GM23338 (cell line): ENCODE results near the gene GJA10. TPM values are rescaled to one million over a fixed set of nuclear protein-coding genes. Genes with fewer than 3 reads are reported as not detected.

Experiments used
- ATAC-seq: fragments of 200-7000 bp; cut with Tn5 transposase; 3 replicates; pipeline ENCODE4 v1.9.1; 2020
- DNase-seq: peaks from one replicate; pipeline ENCODE4 v3.0.0-alpha.2; 2015; ENCODE audit warnings: low spot score
- H2AFZ ChIP-seq: fragments of 200-600 bp; sonication (generic); 2 replicates; pipeline ENCODE4 v1.8.0; 2016; ENCODE audit warnings: antibody characterized with exemption, mild to moderate bottlenecking, moderate library complexity
- H3F3A ChIP-seq: fragments of 200-600 bp; sonication (generic); replicated peaks from 2 replicates; pipeline ENCODE4 v1.8.0; 2017; ENCODE audit warnings: antibody characterized with exemption, mixed run types, low read depth
- H3K27ac ChIP-seq: fragments of 200-600 bp; sonication (generic); 2 replicates; pipeline ENCODE4 v1.6.1; 2016; ENCODE audit warnings: low read depth
- H3K27me3 ChIP-seq: fragments of 200-600 bp; sonication (generic); 2 replicates; pipeline ENCODE4 v1.8.0; 2016; ENCODE audit warnings: mild to moderate bottlenecking, mixed run types, moderate library complexity; ENCODE audit not compliant: insufficient read depth
- H3K36me3 ChIP-seq: fragments of 200-600 bp; sonication (generic); 2 replicates; pipeline ENCODE4 v1.8.0; 2016; ENCODE audit warnings: mild to moderate bottlenecking; ENCODE audit not compliant: insufficient read depth
- H3K4me1 ChIP-seq: fragments of 200-600 bp; sonication (generic); 2 replicates; pipeline ENCODE4 v1.8.0; 2016; ENCODE audit warnings: mild to moderate bottlenecking, moderate library complexity; ENCODE audit not compliant: insufficient read depth
- H3K4me2 ChIP-seq: fragments of 200-600 bp; sonication (generic); 2 replicates; pipeline ENCODE4 v1.7.1; 2017; ENCODE audit warnings: mixed run types
- H3K4me3 ChIP-seq: fragments of 200-600 bp; sonication (generic); 2 replicates; pipeline ENCODE4 v1.6.1; 2016; ENCODE audit warnings: mixed run types
- H3K79me2 ChIP-seq: fragments of 200-600 bp; sonication (generic); replicated peaks from 2 replicates; pipeline ENCODE4 v1.8.0; 2017; ENCODE audit warnings: mild to moderate bottlenecking; ENCODE audit not compliant: insufficient read depth
- H3K9me2 ChIP-seq: fragments of 200-600 bp; sonication (generic); 2 replicates; pipeline ENCODE4 v1.8.0; 2017; ENCODE audit not compliant: insufficient read depth
- H4K20me1 ChIP-seq: fragments of 200-600 bp; sonication (generic); replicated peaks from 2 replicates; pipeline ENCODE4 v1.8.0; 2017; ENCODE audit warnings: mild to moderate bottlenecking; ENCODE audit not compliant: insufficient read depth
- H3K27ac Mint-ChIP-seq: 2 replicates; pipeline ENCODE4 v1.8.0; 2020; ENCODE audit warnings: inconsistent platforms, mild to moderate bottlenecking, moderate library complexity, mixed read lengths
- H3K27me3 Mint-ChIP-seq: 3 replicates; pipeline ENCODE4 v1.8.0; 2022; ENCODE audit warnings: low read depth, mild to moderate bottlenecking, moderate library complexity, mixed read lengths, inconsistent platforms; ENCODE audit not compliant: insufficient read depth, poor library complexity
- H3K36me3 Mint-ChIP-seq: 3 replicates; pipeline ENCODE4 v1.8.0; 2021; ENCODE audit warnings: low read depth, mild to moderate bottlenecking, inconsistent platforms, moderate library complexity, mixed read lengths
- H3K4me1 Mint-ChIP-seq: 3 replicates; pipeline ENCODE4 v1.8.0; 2020; ENCODE audit warnings: mild to moderate bottlenecking, inconsistent platforms, mixed read lengths
- H3K4me3 Mint-ChIP-seq: 3 replicates; pipeline ENCODE4 v1.8.0; 2021; ENCODE audit warnings: moderate library complexity, mild to moderate bottlenecking, inconsistent platforms, mixed read lengths
- H3K9me3 Mint-ChIP-seq: 3 replicates; pipeline ENCODE4 v1.8.0; 2020; ENCODE audit warnings: moderate library complexity, mild to moderate bottlenecking, inconsistent platforms, mixed read lengths
- EZH2 ChIP-seq: fragments of 200-600 bp; sonication (generic); IDR thresholded peaks from one replicate; pipeline ENCODE4 v1.8.0; 2017; ENCODE audit warnings: antibody characterized with exemption, mild to moderate bottlenecking, low read depth; ENCODE audit not compliant: unreplicated experiment
- EZH2phosphoT487 ChIP-seq: fragments of 200-600 bp; sonication (generic); IDR thresholded peaks from one replicate; pipeline ENCODE4 v1.8.1; 2018; ENCODE audit warnings: antibody characterized with exemption; ENCODE audit not compliant: unreplicated experiment
- JUNB ChIP-seq: IDR thresholded peaks from one replicate; pipeline ENCODE4 v1.6.1; 2016; ENCODE audit warnings: antibody characterized with exemption; ENCODE audit not compliant: unreplicated experiment
- NANOG ChIP-seq: IDR thresholded peaks from 2 replicates; pipeline ENCODE4 v1.6.1; 2016; ENCODE audit warnings: antibody characterized with exemption, borderline replicate concordance
- POLR2AphosphoS5 ChIP-seq: IDR thresholded peaks from 2 replicates; pipeline ENCODE4 v1.6.1; 2016; ENCODE audit warnings: antibody characterized with exemption, low read depth
- STAT1 ChIP-seq: IDR thresholded peaks from one replicate; pipeline ENCODE4 v1.6.1; 2016; ENCODE audit warnings: antibody characterized with exemption; ENCODE audit not compliant: unreplicated experiment
- ZNF331 ChIP-seq: fragments of 250-450 bp; sonication (Bioruptor Pico); IDR thresholded peaks from 2 replicates; pipeline ENCODE4 v1.5.0; 2020; ENCODE audit warnings: low read depth, mild to moderate bottlenecking, moderate library complexity
- polyA plus RNA-seq: library from polyadenylated mRNA; unstranded; fragments of >200 nt; fragmentation: Nextera tagmentation; extraction: Ambion mirVana; gene quantifications from 2 replicates; pipeline ENCODE4 v1.2.1, GENCODE V29; 2016
- total RNA-seq: library from RNA; depleted of rRNA; stranded (reverse); fragments of >200 nt; shearing (Covaris generic); gene quantifications from 2 replicates; pipeline ENCODE4 v1.2.3, GENCODE V29; 2014
- TF ChIP-seq, protein P1 (sequence below): fragments of 250-450 bp; sonication (Bioruptor Pico); IDR thresholded peaks from 2 replicates; pipeline ENCODE4 v1.5.0; 2020; ENCODE audit warnings: mild to moderate bottlenecking, moderate library complexity
- TF ChIP-seq, protein P2 (sequence below): IDR thresholded peaks from one replicate; pipeline ENCODE4 v1.6.1; 2018; ENCODE audit warnings: antibody characterized with exemption; ENCODE audit not compliant: unreplicated experiment
- TF ChIP-seq, protein P3 (sequence below): IDR thresholded peaks from 2 replicates; pipeline ENCODE4 v1.6.1; 2016; ENCODE audit warnings: antibody characterized with exemption

GJA10 gene
- total and polyA plus RNA-seq, 2 experiments from 2014 or later, result not detected

DNA sequence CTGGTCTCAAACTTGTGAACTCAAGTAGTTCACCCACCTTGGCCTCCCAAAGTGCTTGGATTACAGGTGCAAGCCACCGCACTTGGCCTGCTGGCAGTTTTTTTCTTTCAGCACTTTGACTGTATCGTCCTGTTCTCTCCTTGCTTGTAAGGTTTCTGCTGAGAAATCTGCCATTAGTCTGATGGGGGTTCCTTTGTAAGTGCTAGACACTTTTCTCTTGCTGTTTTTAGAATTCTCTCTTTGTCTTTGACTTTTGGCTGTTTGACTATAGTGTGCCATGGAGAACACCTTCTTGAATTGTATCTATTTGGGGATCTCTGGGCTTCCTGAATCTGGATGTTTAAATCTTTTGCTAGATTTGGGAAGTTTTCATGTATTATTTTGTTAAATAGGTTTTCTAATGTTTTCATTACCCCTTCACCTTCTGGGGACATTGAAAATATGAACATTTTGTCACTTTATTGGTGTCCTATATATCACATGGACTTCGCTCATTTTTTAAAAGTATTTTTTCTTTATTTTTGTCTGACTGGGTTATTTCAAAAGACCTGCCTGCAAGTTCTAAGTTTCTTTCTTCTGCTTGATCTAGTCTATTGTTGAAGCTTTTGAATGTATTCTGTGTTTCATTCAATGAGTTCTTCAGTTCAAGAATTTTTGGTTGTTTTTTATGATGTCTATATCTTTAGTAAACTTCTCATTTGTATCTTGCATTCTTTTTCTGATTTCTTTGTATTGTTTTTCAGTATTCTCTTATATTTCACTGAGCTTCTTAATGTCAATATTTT lies 22.1 kb downstream of the GJA10 start:
- H3K9me2 ChIP-seq, result no peaks in the 10 kb centered on the region
- no peaks in the 10 kb centered on the region for H3K79me2 ChIP-seq
- ATAC-seq (no peak), DNase-seq (no peak)
- H3K27me3 Mint-ChIP-seq, result peaks cover 9% of the 10 kb centered on the region
- no peak overlapping the region for H2AFZ ChIP-seq
- H3K4me1 ChIP-seq, result no peaks in the 10 kb centered on the region
- no peak for TF ChIP-seq NANOG
- TF ChIP-seq, protein P1, sequence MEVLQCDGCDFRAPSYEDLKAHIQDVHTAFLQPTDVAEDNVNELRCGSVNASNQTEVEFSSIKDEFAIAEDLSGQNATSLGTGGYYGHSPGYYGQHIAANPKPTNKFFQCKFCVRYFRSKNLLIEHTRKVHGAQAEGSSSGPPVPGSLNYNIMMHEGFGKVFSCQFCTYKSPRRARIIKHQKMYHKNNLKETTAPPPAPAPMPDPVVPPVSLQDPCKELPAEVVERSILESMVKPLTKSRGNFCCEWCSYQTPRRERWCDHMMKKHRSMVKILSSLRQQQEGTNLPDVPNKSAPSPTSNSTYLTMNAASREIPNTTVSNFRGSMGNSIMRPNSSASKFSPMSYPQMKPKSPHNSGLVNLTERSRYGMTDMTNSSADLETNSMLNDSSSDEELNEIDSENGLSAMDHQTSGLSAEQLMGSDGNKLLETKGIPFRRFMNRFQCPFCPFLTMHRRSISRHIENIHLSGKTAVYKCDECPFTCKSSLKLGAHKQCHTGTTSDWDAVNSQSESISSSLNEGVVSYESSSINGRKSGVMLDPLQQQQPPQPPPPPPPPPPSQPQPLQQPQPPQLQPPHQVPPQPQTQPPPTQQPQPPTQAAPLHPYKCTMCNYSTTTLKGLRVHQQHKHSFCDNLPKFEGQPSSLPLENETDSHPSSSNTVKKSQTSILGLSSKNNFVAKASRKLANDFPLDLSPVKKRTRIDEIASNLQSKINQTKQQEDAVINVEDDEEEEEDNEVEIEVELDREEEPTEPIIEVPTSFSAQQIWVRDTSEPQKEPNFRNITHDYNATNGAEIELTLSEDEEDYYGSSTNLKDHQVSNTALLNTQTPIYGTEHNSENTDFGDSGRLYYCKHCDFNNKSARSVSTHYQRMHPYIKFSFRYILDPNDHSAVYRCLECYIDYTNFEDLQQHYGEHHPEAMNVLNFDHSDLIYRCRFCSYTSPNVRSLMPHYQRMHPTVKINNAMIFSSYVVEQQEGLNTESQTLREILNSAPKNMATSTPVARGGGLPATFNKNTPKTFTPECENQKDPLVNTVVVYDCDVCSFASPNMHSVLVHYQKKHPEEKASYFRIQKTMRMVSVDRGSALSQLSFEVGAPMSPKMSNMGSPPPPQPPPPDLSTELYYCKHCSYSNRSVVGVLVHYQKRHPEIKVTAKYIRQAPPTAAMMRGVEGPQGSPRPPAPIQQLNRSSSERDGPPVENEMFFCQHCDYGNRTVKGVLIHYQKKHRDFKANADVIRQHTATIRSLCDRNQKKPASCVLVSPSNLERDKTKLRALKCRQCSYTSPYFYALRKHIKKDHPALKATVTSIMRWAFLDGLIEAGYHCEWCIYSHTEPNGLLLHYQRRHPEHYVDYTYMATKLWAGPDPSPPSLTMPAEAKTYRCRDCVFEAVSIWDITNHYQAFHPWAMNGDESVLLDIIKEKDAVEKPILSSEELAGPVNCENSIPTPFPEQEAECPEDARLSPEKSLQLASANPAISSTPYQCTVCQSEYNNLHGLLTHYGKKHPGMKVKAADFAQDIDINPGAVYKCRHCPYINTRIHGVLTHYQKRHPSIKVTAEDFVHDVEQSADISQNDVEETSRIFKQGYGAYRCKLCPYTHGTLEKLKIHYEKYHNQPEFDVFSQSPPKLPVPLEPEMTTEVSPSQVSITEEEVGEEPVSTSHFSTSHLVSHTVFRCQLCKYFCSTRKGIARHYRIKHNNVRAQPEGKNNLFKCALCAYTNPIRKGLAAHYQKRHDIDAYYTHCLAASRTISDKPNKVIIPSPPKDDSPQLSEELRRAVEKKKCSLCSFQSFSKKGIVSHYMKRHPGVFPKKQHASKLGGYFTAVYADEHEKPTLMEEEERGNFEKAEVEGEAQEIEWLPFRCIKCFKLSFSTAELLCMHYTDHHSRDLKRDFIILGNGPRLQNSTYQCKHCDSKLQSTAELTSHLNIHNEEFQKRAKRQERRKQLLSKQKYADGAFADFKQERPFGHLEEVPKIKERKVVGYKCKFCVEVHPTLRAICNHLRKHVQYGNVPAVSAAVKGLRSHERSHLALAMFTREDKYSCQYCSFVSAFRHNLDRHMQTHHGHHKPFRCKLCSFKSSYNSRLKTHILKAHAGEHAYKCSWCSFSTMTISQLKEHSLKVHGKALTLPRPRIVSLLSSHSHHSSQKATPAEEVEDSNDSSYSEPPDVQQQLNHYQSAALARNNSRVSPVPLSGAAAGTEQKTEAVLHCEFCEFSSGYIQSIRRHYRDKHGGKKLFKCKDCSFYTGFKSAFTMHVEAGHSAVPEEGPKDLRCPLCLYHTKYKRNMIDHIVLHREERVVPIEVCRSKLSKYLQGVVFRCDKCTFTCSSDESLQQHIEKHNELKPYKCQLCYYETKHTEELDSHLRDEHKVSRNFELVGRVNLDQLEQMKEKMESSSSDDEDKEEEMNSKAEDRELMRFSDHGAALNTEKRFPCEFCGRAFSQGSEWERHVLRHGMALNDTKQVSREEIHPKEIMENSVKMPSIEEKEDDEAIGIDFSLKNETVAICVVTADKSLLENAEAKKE (CRISPR knock-in tag), result no peak
- no peak for TF ChIP-seq ZNF331 (CRISPR knock-in tag)
- no peak overlapping the region for H3K4me3 ChIP-seq
- no peak overlapping the region for H3K4me3 Mint-ChIP-seq
- peaks cover 5% of the 10 kb centered on the region; the same call in 1 of the 3 replicates for H3K9me3 Mint-ChIP-seq
- no peaks in the 10 kb centered on the region for H3K36me3 Mint-ChIP-seq
- no peaks in the 10 kb centered on the region for H4K20me1 ChIP-seq
- peaks cover 5% of the 10 kb centered on the region for H3K4me1 Mint-ChIP-seq
- H3K4me2 ChIP-seq, result no peak overlapping the region
- no peaks in the 10 kb centered on the region for H3F3A ChIP-seq
- no peak overlapping the region for H3K27ac ChIP-seq
- no peaks in the 10 kb centered on the region for H3K27me3 ChIP-seq
- H3K36me3 ChIP-seq, result no peaks in the 10 kb centered on the region
- no peak overlapping the region for H3K27ac Mint-ChIP-seq

DNA sequence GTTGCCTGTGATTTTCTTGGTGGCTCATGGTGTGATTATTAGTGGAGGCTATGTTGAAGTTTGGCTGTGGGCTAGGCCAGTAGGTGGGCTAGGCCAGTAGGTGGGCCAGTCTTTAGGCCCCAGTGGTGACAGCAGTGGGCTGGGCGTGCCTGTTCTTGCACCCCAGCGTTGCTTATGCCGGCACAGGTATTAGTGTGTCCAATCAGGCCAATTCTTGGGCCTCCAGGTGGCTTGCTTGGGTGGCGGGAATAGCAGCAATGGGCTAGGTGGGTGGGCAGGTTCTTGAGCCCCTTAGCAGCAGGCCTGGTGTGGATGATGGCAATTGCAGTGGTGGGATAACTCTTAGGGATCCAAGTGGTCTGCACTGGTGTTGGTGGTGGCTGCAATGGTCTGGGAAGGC lies 22.9 kb downstream of the GJA10 start:
- no peak overlapping the region for H3K4me3 ChIP-seq
- Mint-ChIP-seq H3K27me3 (peaks cover 8% of the 10 kb centered on the region), H3K4me3 (no peak overlapping the region), H3K36me3 (no peaks in the 10 kb centered on the region), H3K4me1 (peaks cover 5% of the 10 kb centered on the region), H3K9me3 (peaks cover 5% of the 10 kb centered on the region; the same call in 1 of the 3 replicates), H3K27ac (no peak overlapping the region)
- H4K20me1 ChIP-seq, result no peaks in the 10 kb centered on the region
- ATAC-seq (no peak), DNase-seq (no peak)
- H2AFZ ChIP-seq, result no peak overlapping the region
- H3K27ac ChIP-seq, result no peak overlapping the region
- H3K79me2 ChIP-seq, result no peaks in the 10 kb centered on the region
- no peaks in the 10 kb centered on the region for H3K36me3 ChIP-seq
- no peak overlapping the region for H3K4me2 ChIP-seq
- no peaks in the 10 kb centered on the region for H3K4me1 ChIP-seq
- no peaks in the 10 kb centered on the region for H3F3A ChIP-seq
- H3K9me2 ChIP-seq, result no peaks in the 10 kb centered on the region
- no peaks in the 10 kb centered on the region for H3K27me3 ChIP-seq
- TF ChIP-seq ZNF331 (CRISPR knock-in tag), result no peak
- TF ChIP-seq, protein P2, sequence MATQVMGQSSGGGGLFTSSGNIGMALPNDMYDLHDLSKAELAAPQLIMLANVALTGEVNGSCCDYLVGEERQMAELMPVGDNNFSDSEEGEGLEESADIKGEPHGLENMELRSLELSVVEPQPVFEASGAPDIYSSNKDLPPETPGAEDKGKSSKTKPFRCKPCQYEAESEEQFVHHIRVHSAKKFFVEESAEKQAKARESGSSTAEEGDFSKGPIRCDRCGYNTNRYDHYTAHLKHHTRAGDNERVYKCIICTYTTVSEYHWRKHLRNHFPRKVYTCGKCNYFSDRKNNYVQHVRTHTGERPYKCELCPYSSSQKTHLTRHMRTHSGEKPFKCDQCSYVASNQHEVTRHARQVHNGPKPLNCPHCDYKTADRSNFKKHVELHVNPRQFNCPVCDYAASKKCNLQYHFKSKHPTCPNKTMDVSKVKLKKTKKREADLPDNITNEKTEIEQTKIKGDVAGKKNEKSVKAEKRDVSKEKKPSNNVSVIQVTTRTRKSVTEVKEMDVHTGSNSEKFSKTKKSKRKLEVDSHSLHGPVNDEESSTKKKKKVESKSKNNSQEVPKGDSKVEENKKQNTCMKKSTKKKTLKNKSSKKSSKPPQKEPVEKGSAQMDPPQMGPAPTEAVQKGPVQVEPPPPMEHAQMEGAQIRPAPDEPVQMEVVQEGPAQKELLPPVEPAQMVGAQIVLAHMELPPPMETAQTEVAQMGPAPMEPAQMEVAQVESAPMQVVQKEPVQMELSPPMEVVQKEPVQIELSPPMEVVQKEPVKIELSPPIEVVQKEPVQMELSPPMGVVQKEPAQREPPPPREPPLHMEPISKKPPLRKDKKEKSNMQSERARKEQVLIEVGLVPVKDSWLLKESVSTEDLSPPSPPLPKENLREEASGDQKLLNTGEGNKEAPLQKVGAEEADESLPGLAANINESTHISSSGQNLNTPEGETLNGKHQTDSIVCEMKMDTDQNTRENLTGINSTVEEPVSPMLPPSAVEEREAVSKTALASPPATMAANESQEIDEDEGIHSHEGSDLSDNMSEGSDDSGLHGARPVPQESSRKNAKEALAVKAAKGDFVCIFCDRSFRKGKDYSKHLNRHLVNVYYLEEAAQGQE, result no peak
- TF ChIP-seq NANOG, result no peak
- TF ChIP-seq, protein P3, sequence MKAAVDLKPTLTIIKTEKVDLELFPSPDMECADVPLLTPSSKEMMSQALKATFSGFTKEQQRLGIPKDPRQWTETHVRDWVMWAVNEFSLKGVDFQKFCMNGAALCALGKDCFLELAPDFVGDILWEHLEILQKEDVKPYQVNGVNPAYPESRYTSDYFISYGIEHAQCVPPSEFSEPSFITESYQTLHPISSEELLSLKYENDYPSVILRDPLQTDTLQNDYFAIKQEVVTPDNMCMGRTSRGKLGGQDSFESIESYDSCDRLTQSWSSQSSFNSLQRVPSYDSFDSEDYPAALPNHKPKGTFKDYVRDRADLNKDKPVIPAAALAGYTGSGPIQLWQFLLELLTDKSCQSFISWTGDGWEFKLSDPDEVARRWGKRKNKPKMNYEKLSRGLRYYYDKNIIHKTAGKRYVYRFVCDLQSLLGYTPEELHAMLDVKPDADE, result no peak
- TF ChIP-seq POLR2AphosphoS5, result no peak
- no peak for TF ChIP-seq STAT1
- TF ChIP-seq EZH2phosphoT487, result no peak
- TF ChIP-seq EZH2, result no peak
- no peak for TF ChIP-seq JUNB
